Activated T-cell treated with anti-CD3 and anti-CD28 coated beads for 4 hours (primary cell): ENCODE data around the gene SLC40A1.

Experiments
- DNase-seq: peaks from one replicate; pipeline ENCODE4 v3.0.0-alpha.2; 2020

The SLC40A1 gene

GRCh38 chr2:189599245-189599644, 18.7 kb upstream of the SLC40A1 start:
- DNase-seq: no peak

- DNase-seq: no peak
Observed at GRCh38 chr2:189595417-189595816, 14.8 kb upstream of the SLC40A1 start.

- DNase-seq: no peak
Observed at GRCh38 chr2:189594305-189594704, 13.7 kb upstream of the SLC40A1 start.

- no peak for DNase-seq
Observed at GRCh38 chr2:189593115-189593514, 12.5 kb upstream of the SLC40A1 start.

GRCh38 chr2:189592353-189592984, 11.9 kb upstream of the SLC40A1 start:
- DNase-seq: no peak

GRCh38 chr2:189587780-189588179, 7.2 kb upstream of the SLC40A1 start:
- no peak for DNase-seq

- DNase-seq: no peak
Observed at GRCh38 chr2:189585226-189585756, 4.7 kb upstream of the SLC40A1 start.

GRCh38 chr2:189584686-189585085, 4.1 kb upstream of the SLC40A1 start:
- DNase-seq: no peak

- no peak for DNase-seq
Observed at GRCh38 chr2:189583227-189584198, 2.9 kb upstream of the SLC40A1 start.

- no peak for DNase-seq
Observed at GRCh38 chr2:189582809-189583192, 2.2 kb upstream of the SLC40A1 start.

GRCh38 chr2:189582140-189582808, 1.7 kb upstream of the SLC40A1 start:
- no peak for DNase-seq

GRCh38 chr2:189581354-189582139, 961 bp upstream of the SLC40A1 start:
- DNase-seq: no peak

- DNase-seq: no peak
Observed at GRCh38 chr2:189580241-189580651, 340 bp downstream of the SLC40A1 start.

GRCh38 chr2:189579585-189580186, 900 bp downstream of the SLC40A1 start:
- no peak for DNase-seq

GRCh38 chr2:189578272-189578950, 2.2 kb downstream of the SLC40A1 start:
- no peak for DNase-seq

GRCh38 chr2:189577121-189577520, 3.5 kb downstream of the SLC40A1 start:
- no peak for DNase-seq

- no peak for DNase-seq
Observed at GRCh38 chr2:189576396-189576795, 4.2 kb downstream of the SLC40A1 start.

- DNase-seq: no peak
Observed at GRCh38 chr2:189574793-189575475, 5.7 kb downstream of the SLC40A1 start.

- DNase-seq: no peak
Observed at GRCh38 chr2:189570570-189571031, 10.0 kb downstream of the SLC40A1 start.

- DNase-seq: no peak
Observed at GRCh38 chr2:189569295-189569910, 11.2 kb downstream of the SLC40A1 start.
